Type B pancreatic cell (in vitro differentiated cells): ENCODE measurements around the gene BET1. TPM values are rescaled to one million over a fixed set of nuclear protein-coding genes. Genes with fewer than 3 reads are reported as not detected.

ENCODE experiments used
- DNase-seq: peaks from one replicate; pipeline ENCODE4 v3.0.0; 2021; ENCODE audit warnings: mixed read lengths; ENCODE audit not compliant: unreplicated experiment; ENCODE audit errors: extremely low spot score
- H3K27ac Mint-ChIP-seq: 2 replicates; pipeline ENCODE4 v1.8.0; 2021; ENCODE audit warnings: mild to moderate bottlenecking, mixed read lengths
- H3K27me3 Mint-ChIP-seq: 2 replicates; pipeline ENCODE4 v1.8.0; 2021; ENCODE audit warnings: mixed read lengths
- H3K36me3 Mint-ChIP-seq: 2 replicates; pipeline ENCODE4 v1.8.0; 2021; ENCODE audit warnings: mixed read lengths
- H3K4me1 Mint-ChIP-seq: one replicate; pipeline ENCODE4 v1.8.0; 2021; ENCODE audit warnings: mixed read lengths; ENCODE audit not compliant: unreplicated experiment
- H3K4me3 Mint-ChIP-seq: 2 replicates; pipeline ENCODE4 v1.8.0; 2021; ENCODE audit warnings: mild to moderate bottlenecking, mixed read lengths
- H3K9me3 Mint-ChIP-seq: 2 replicates; pipeline ENCODE4 v1.8.0; 2021; ENCODE audit warnings: mixed read lengths
- total RNA-seq: library from RNA; stranded (reverse); gene quantifications from 2 replicates; pipeline ENCODE4 v1.2.1, GENCODE V29; 2021; ENCODE audit warnings: low replicate concordance
- TF ChIP-seq, protein P1 (sequence below): fragments of 200-600 bp; sonication (generic); conservative IDR thresholded peaks from 2 replicates; pipeline ENCODE4 v1.5.0; 2021; ENCODE audit warnings: antibody characterized with exemption, mild to moderate bottlenecking

The BET1 gene
- total RNA-seq, 1 donor from 2014 or later: 25.9 TPM

GRCh38 chr7:93943816-93944540, 60.2 kb downstream of the BET1 start:
- peaks cover 10% of the 10 kb centered on the region for H3K27me3 Mint-ChIP-seq
- no peak overlapping the region for H3K27ac Mint-ChIP-seq
- H3K4me1 Mint-ChIP-seq: peaks cover 6% of the 10 kb centered on the region
- H3K9me3 Mint-ChIP-seq: no peaks in the 10 kb centered on the region
- TF ChIP-seq, protein P1, sequence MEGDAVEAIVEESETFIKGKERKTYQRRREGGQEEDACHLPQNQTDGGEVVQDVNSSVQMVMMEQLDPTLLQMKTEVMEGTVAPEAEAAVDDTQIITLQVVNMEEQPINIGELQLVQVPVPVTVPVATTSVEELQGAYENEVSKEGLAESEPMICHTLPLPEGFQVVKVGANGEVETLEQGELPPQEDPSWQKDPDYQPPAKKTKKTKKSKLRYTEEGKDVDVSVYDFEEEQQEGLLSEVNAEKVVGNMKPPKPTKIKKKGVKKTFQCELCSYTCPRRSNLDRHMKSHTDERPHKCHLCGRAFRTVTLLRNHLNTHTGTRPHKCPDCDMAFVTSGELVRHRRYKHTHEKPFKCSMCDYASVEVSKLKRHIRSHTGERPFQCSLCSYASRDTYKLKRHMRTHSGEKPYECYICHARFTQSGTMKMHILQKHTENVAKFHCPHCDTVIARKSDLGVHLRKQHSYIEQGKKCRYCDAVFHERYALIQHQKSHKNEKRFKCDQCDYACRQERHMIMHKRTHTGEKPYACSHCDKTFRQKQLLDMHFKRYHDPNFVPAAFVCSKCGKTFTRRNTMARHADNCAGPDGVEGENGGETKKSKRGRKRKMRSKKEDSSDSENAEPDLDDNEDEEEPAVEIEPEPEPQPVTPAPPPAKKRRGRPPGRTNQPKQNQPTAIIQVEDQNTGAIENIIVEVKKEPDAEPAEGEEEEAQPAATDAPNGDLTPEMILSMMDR: no peak
- no peak for DNase-seq
- H3K4me3 Mint-ChIP-seq: no peak overlapping the region
- H3K36me3 Mint-ChIP-seq: no peaks in the 10 kb centered on the region

Other genes with a start within 250 kb of the BET1 start
- 4.9 TPM in 2 replicates for gene TFPI2, start 113.6 kb downstream of the BET1 start, total RNA-seq
- 0.14 TPM in 1 of 2 replicates, not detected in the other for gene GNGT1, start 97.8 kb downstream of the BET1 start, total RNA-seq
- gene GNG11, start 82.6 kb downstream of the BET1 start, total RNA-seq: 6.7 TPM in 1 of 2 replicates, not detected in the other